Measurements from ENCODE around the gene FOXA2.

DNA sequence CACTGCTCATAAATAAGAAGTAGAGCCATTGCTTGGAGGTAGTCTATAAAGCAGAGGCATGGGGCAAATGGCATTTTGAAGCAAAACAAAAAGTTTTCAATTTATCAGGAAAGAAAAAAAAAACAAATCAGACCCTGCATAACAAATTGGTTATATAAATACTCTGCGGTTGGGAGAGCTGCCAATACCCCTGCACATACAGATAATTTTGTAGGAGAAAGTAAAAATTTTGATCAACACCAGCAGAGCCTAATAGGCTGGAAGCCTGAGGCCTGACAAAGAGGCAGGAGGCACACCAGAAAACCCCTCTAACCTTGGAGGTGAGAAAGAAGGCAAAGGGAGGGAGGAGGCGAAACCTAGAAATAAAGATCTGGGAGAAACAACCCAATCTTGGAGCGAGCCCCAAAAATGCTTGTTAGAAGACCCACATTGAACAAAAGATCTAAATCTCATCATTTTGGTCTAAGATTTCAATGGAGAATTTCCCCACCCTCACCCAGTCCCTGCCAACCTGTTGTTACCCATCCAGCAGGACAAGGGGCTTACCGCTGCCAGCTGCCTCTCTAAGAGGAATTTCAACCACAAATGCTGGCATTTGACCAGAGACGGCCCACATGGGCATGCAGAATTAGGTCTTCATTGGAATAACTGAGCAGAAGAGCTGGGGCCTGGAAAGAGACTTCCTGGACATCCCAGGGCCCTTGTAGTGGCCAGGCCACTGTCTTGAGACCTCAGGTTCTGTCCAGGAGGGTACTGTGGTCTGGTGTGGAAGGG, 28.4 kb downstream of the FOXA2 start:
- TF ChIP-seq, protein P1, sequence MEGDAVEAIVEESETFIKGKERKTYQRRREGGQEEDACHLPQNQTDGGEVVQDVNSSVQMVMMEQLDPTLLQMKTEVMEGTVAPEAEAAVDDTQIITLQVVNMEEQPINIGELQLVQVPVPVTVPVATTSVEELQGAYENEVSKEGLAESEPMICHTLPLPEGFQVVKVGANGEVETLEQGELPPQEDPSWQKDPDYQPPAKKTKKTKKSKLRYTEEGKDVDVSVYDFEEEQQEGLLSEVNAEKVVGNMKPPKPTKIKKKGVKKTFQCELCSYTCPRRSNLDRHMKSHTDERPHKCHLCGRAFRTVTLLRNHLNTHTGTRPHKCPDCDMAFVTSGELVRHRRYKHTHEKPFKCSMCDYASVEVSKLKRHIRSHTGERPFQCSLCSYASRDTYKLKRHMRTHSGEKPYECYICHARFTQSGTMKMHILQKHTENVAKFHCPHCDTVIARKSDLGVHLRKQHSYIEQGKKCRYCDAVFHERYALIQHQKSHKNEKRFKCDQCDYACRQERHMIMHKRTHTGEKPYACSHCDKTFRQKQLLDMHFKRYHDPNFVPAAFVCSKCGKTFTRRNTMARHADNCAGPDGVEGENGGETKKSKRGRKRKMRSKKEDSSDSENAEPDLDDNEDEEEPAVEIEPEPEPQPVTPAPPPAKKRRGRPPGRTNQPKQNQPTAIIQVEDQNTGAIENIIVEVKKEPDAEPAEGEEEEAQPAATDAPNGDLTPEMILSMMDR (IDR thresholded peaks at IDR 0.05), result no peak
- TF ChIP-seq POLR2A (IDR thresholded peaks at IDR 0.05), result no peak

All from prostate gland (tissue), 2 donors.